ENCODE results near the gene MFSD6.

DNA sequence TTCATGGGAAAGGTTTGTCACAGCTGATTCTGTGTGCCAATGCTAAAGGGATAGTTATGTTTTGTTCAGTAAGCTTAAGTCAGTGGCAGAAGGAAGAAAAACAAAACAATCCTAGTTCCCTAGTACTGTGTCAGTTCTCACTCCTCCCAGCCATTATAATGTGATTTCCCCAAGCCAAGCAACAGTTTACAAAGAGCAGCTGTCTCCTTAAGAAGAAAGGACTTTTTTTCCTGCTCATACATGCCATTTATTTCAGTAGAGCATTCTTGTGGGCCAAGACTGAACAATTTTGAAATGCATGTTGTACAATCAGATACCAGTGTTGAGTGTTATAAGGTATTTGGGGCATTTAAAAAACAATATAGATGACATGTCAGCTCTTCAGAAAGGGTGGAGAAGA lies 74.3 kb downstream of the MFSD6 start:
- TF ChIP-seq, protein P1, sequence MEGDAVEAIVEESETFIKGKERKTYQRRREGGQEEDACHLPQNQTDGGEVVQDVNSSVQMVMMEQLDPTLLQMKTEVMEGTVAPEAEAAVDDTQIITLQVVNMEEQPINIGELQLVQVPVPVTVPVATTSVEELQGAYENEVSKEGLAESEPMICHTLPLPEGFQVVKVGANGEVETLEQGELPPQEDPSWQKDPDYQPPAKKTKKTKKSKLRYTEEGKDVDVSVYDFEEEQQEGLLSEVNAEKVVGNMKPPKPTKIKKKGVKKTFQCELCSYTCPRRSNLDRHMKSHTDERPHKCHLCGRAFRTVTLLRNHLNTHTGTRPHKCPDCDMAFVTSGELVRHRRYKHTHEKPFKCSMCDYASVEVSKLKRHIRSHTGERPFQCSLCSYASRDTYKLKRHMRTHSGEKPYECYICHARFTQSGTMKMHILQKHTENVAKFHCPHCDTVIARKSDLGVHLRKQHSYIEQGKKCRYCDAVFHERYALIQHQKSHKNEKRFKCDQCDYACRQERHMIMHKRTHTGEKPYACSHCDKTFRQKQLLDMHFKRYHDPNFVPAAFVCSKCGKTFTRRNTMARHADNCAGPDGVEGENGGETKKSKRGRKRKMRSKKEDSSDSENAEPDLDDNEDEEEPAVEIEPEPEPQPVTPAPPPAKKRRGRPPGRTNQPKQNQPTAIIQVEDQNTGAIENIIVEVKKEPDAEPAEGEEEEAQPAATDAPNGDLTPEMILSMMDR (IDR thresholded peaks at IDR 0.05) = no peak
- TF ChIP-seq POLR2A (IDR thresholded peaks at IDR 0.05) (no peak), EP300 (IDR thresholded peaks at IDR 0.05) (no peak)
